Measurements from ENCODE around the gene MCRS1.
"Not testable (repeated sequence)": the region's sequence is repeated elsewhere in the genome, so short reads cannot be mapped to it uniquely, and the experiment has no call there.

The MCRS1 gene, protein sequence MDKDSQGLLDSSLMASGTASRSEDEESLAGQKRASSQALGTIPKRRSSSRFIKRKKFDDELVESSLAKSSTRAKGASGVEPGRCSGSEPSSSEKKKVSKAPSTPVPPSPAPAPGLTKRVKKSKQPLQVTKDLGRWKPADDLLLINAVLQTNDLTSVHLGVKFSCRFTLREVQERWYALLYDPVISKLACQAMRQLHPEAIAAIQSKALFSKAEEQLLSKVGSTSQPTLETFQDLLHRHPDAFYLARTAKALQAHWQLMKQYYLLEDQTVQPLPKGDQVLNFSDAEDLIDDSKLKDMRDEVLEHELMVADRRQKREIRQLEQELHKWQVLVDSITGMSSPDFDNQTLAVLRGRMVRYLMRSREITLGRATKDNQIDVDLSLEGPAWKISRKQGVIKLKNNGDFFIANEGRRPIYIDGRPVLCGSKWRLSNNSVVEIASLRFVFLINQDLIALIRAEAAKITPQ

GRCh38 chr12:49567611-49568441, at the start of gene MCRS1:
MCRS1 (minus strand) TSS chr12:49568142; CDS start chr12:49566731, 1,411 bp downstream.
- Histone ChIP-seq H2AFZ (ENCODE audit: low read depth, low read length) (peak within 1 kb of the TSS; percentile 90), H3K4me3 (ENCODE audit: low read length) (peak within 1 kb of the TSS; percentile 95), H3K4me1 (ENCODE audit: insufficient read depth, low read length) (peaks cover 16% of the 10 kb centered on the region), H3K36me3 (ENCODE audit: insufficient read depth, low read length) (peaks cover 26% of the 10 kb centered on the region), H3K9me3 (ENCODE audit: low read length) (no peaks in the 10 kb centered on the region), H3K27me3 (ENCODE audit: insufficient read depth, low read length) (no peaks in the 10 kb centered on the region)

GRCh38 chr12:49616533-49617219, 48.7 kb upstream of the MCRS1 start:
- Histone ChIP-seq H3K36me3 (ENCODE audit: insufficient read depth, low read length) (no peaks in the 10 kb centered on the region), H2AFZ (ENCODE audit: low read depth, low read length) (no peak overlapping the region), H3K4me3 (ENCODE audit: low read length) (no peak overlapping the region), H3K9me3 (ENCODE audit: low read length) (peaks cover 4% of the 10 kb centered on the region), H3K27me3 (ENCODE audit: insufficient read depth, low read length) (no peaks in the 10 kb centered on the region), H3K4me1 (ENCODE audit: insufficient read depth, low read length) (peaks cover 2% of the 10 kb centered on the region)

DNA sequence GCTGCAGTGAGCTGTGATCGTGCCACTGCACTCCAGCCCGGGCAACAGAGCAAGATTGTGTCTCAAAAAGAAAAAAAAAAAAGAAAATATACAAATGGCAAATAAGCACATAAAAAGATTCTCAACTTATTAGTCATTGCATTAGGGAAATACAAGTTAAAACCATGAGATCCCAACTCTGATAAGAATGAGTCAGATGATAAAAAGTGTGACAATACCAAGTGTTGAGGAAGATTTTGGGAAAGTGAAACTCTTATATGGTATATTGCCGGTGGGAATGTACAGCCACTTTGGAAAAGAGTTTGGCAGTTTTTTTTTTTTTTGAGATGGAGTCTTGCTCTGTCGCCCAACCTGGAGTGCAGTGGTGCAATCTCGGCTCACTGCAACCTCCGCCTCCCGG, 47.8 kb upstream of the MCRS1 start:
- no peaks in the 10 kb centered on the region for H3K27me3 ChIP-seq (ENCODE audit: insufficient read depth, low read length)
- peaks cover 4% of the 10 kb centered on the region for H3K9me3 ChIP-seq (ENCODE audit: low read length)
- no peak overlapping the region for H3K4me3 ChIP-seq (ENCODE audit: low read length)
- H3K4me1 ChIP-seq (ENCODE audit: insufficient read depth, low read length) = no peaks in the 10 kb centered on the region
- H3K36me3 ChIP-seq (ENCODE audit: insufficient read depth, low read length) = no peaks in the 10 kb centered on the region
- no peak overlapping the region for H2AFZ ChIP-seq (ENCODE audit: low read depth, low read length)

DNA sequence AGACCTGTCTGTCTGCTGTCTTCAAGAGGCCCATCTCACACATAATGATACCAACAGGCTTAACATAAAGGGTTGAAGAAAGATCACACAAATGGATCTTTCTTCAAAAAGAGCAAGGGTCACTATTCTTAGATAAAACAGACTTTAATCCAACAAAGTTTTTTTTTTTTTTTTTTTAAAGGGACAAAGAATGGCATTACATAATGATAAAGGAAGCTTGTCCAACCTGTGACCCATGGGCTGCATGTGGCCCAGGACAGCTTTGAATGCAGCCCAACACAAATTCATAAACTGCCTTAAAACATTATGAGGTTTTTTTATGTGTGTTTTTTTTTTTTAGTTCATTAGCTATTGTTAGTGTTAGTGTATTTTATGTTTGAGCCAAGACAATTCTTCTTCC, 44.3 kb upstream of the MCRS1 start:
- no peak overlapping the region for H3K4me3 ChIP-seq (ENCODE audit: low read length)
- H2AFZ ChIP-seq (ENCODE audit: low read depth, low read length) = no peak overlapping the region
- peaks cover 2% of the 10 kb centered on the region for H3K4me1 ChIP-seq (ENCODE audit: insufficient read depth, low read length)
- H3K9me3 ChIP-seq (ENCODE audit: low read length) = peaks cover 12% of the 10 kb centered on the region
- no peaks in the 10 kb centered on the region for H3K36me3 ChIP-seq (ENCODE audit: insufficient read depth, low read length)
- no peaks in the 10 kb centered on the region for H3K27me3 ChIP-seq (ENCODE audit: insufficient read depth, low read length)

DNA sequence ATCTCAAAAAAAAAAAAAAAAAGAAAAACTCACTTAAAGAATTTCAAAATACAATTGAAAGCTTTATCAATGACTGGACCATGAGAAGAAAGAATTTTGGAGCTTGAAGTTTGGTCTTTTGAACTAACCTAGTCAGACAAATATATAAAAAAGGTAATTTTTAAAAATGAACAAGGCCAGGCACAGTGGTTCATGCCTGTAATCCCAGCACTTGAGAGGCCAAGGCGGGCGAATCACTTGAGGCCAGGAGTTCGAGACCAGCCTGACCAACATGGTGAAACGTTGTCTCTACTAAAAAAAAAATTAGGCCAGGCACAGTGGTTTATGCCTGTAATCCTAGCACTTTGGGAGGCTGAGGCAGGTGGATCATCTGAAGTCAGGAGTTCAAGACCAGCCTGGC, 42.8 kb upstream of the MCRS1 start:
- not testable (repeated sequence) for H2AFZ ChIP-seq (ENCODE audit: low read depth, low read length); H3K27me3 ChIP-seq (ENCODE audit: insufficient read depth, low read length); H3K36me3 ChIP-seq (ENCODE audit: insufficient read depth, low read length); H3K4me1 ChIP-seq (ENCODE audit: insufficient read depth, low read length); H3K4me3 ChIP-seq (ENCODE audit: low read length)
- peaks cover 12% of the 10 kb centered on the region for H3K9me3 ChIP-seq (ENCODE audit: low read length)

- Histone ChIP-seq H3K36me3 (ENCODE audit: insufficient read depth, low read length) (no peaks in the 10 kb centered on the region), H3K27me3 (ENCODE audit: insufficient read depth, low read length) (no peaks in the 10 kb centered on the region), H3K4me1 (ENCODE audit: insufficient read depth, low read length) (peaks cover 2% of the 10 kb centered on the region), H3K9me3 (ENCODE audit: low read length) (peaks cover 12% of the 10 kb centered on the region), H2AFZ (ENCODE audit: low read depth, low read length) (no peak overlapping the region), H3K4me3 (ENCODE audit: low read length) (no peak overlapping the region)
Measured at GRCh38 chr12:49609875-49610154, 41.9 kb upstream of the MCRS1 start.

GRCh38 chr12:49609059-49609874, 41.3 kb upstream of the MCRS1 start:
- H3K9me3 ChIP-seq (ENCODE audit: low read length) = peaks cover 10% of the 10 kb centered on the region
- H2AFZ ChIP-seq (ENCODE audit: low read depth, low read length) = no peak overlapping the region
- peaks cover 2% of the 10 kb centered on the region for H3K4me1 ChIP-seq (ENCODE audit: insufficient read depth, low read length)
- H3K36me3 ChIP-seq (ENCODE audit: insufficient read depth, low read length) = no peaks in the 10 kb centered on the region
- no peaks in the 10 kb centered on the region for H3K27me3 ChIP-seq (ENCODE audit: insufficient read depth, low read length)
- no peak overlapping the region for H3K4me3 ChIP-seq (ENCODE audit: low read length)

- not testable (repeated sequence) for H3K9me3 ChIP-seq (ENCODE audit: low read length); H3K27me3 ChIP-seq (ENCODE audit: insufficient read depth, low read length); H2AFZ ChIP-seq (ENCODE audit: low read depth, low read length); H3K4me3 ChIP-seq (ENCODE audit: low read length); H3K36me3 ChIP-seq (ENCODE audit: insufficient read depth, low read length); H3K4me1 ChIP-seq (ENCODE audit: insufficient read depth, low read length)
Measured at GRCh38 chr12:49605539-49605938, 37.6 kb upstream of the MCRS1 start, which contains the start of gene FAM186B. FAM186B (minus strand) TSS chr12:49605639; CDS start chr12:49605477, 162 bp downstream.

DNA sequence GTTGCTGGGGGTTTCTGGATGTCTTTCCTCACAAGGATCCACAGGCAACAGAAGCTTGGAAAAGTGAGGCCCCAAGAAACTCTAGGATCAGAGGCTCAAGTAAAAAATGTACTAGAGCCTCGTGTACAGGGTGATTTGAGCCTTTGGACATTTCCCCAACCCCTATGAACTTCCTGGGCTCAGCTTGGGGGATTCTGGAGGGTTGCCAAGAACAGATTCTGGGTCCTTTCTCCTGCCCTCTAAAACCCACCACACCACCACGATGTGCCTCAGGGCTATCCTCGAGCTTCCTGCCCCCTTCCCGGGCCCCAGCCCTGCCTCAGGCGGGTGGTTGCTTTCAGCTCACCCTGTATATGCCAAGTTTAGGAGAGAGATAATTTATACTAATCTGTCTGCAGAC, 36.9 kb upstream of the MCRS1 start:
- Histone ChIP-seq H3K9me3 (ENCODE audit: low read length) (peaks cover 8% of the 10 kb centered on the region), H2AFZ (ENCODE audit: low read depth, low read length) (no peak overlapping the region), H3K4me1 (ENCODE audit: insufficient read depth, low read length) (peaks cover 2% of the 10 kb centered on the region), H3K27me3 (ENCODE audit: insufficient read depth, low read length) (no peaks in the 10 kb centered on the region), H3K36me3 (ENCODE audit: insufficient read depth, low read length) (no peaks in the 10 kb centered on the region), H3K4me3 (ENCODE audit: low read length) (no peak overlapping the region)

- H3K4me1 ChIP-seq (ENCODE audit: insufficient read depth, low read length) = no peaks in the 10 kb centered on the region
- H3K27me3 ChIP-seq (ENCODE audit: insufficient read depth, low read length) = no peaks in the 10 kb centered on the region
- peaks cover 6% of the 10 kb centered on the region for H3K9me3 ChIP-seq (ENCODE audit: low read length)
- H3K4me3 ChIP-seq (ENCODE audit: low read length) = no peak overlapping the region
- H2AFZ ChIP-seq (ENCODE audit: low read depth, low read length) = no peak overlapping the region
- H3K36me3 ChIP-seq (ENCODE audit: insufficient read depth, low read length) = peaks cover 2% of the 10 kb centered on the region
Measured at GRCh38 chr12:49603721-49604120, 35.8 kb upstream of the MCRS1 start.

DNA sequence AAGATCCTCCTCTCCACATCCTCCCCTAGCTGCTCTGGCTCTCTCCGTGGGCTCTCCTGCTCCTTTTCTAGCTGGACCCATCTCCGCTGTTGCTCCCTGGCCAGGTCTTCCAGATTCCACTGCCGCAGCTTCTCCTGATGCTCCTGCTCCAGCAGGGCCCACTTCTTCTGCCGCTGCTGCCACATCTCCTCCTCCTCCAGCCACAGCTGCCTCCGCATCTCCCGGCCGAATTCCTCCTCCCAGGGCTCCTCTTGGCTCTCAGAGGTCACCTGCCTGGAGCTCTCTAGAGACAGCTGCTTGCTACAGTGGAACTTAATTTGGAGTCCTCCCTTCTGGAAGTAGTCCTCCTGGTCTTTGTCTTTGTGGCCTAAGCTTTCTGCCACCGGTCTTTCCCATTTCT, 32.0 kb upstream of the MCRS1 start:
- no peaks in the 10 kb centered on the region for H3K4me1 ChIP-seq (ENCODE audit: insufficient read depth, low read length)

GRCh38 chr12:49598527-49598926, 30.6 kb upstream of the MCRS1 start:
- H3K4me1 ChIP-seq (ENCODE audit: insufficient read depth, low read length) = no peaks in the 10 kb centered on the region
- no peak overlapping the region for H2AFZ ChIP-seq (ENCODE audit: low read depth, low read length)
- peaks cover 6% of the 10 kb centered on the region for H3K9me3 ChIP-seq (ENCODE audit: low read length)
- no peak overlapping the region for H3K4me3 ChIP-seq (ENCODE audit: low read length)
- H3K27me3 ChIP-seq (ENCODE audit: insufficient read depth, low read length) = no peaks in the 10 kb centered on the region
- H3K36me3 ChIP-seq (ENCODE audit: insufficient read depth, low read length) = peaks cover 2% of the 10 kb centered on the region

More for the DNA sequence above, 32.0 kb upstream of the MCRS1 start:
- Histone ChIP-seq H3K27me3 (ENCODE audit: insufficient read depth, low read length) (no peaks in the 10 kb centered on the region), H2AFZ (ENCODE audit: low read depth, low read length) (no peak overlapping the region), H3K9me3 (ENCODE audit: low read length) (peaks cover 6% of the 10 kb centered on the region), H3K4me3 (ENCODE audit: low read length) (no peak overlapping the region), H3K36me3 (ENCODE audit: insufficient read depth, low read length) (peaks cover 2% of the 10 kb centered on the region)
